ENCODE results near the gene GSPT1. TPM values are rescaled to one million over a fixed set of nuclear protein-coding genes. Genes with fewer than 3 reads are reported as not detected.

The GSPT1 gene
- total and polyA plus RNA-seq, 9 of the 15 experiments (the other 6 are each of a cell fraction or from before 2014, with no cell fraction given), result 63.8 to 269 (median 148) TPM

- TF ChIP-seq REST (IDR thresholded peaks at IDR 0.05; ENCODE audit: borderline replicate concordance), result no peak
- 0 out of 2 replicates have a peak, but pooled peaks have one; percentile 56 for TF ChIP-seq REST (CRISPR knock-in tag; IDR thresholded peaks at IDR 0.05; ENCODE audit: low read depth)
- peak; percentile 42; the same call in 1 of the 2 replicates for TF ChIP-seq RB1 (IDR thresholded peaks at IDR 0.05; ENCODE audit: low read depth)
- no peak for TF ChIP-seq ZNF277 (CRISPR knock-in tag; IDR thresholded peaks at IDR 0.05; ENCODE audit: borderline replicate concordance)
- TF ChIP-seq CREM (IDR thresholded peaks at IDR 0.05; ENCODE audit: low read depth), result peak; percentile 97
- no peak for TF ChIP-seq GTF3C2 (IDR thresholded peaks at IDR 0.05; ENCODE audit: borderline replicate concordance, extremely low read depth, insufficient read length)
- no peak for TF ChIP-seq E2F4 (CRISPR knock-in tag; IDR thresholded peaks at IDR 0.05; ENCODE audit: low read depth)
- TF ChIP-seq RBFOX2 (IDR thresholded peaks at IDR 0.05; ENCODE audit: low read depth, low read length), result peak; percentile 99
- TF ChIP-seq ZNF280B (CRISPR knock-in tag; IDR thresholded peaks at IDR 0.05), result no peak
- TF ChIP-seq GABPB1 (CRISPR knock-in tag; IDR thresholded peaks at IDR 0.05), result peak; percentile 97
- TF ChIP-seq EWSR1 (IDR thresholded peaks at IDR 0.05; ENCODE audit: borderline replicate concordance, low read depth, partially characterized antibody), result no peak
Measured at GRCh38 chr16:11851294-11852091, 64.3 kb downstream of the GSPT1 start, which contains the start of gene RSL1D1 (continued).

Data from K562 (cell line).